Left colon (tissue), 2 donors: Measurements from ENCODE around the gene FHL2. TPM values are rescaled to one million over a fixed set of nuclear protein-coding genes. Genes with fewer than 3 reads are reported as not detected.

Experiments
- ATAC-seq: fragments of 200-7000 bp; cut with Tn5 transposase; one replicate; pipeline ENCODE4 v1.9.1; 2020; ENCODE audit warnings: mild to moderate bottlenecking, moderate library complexity
- DNase-seq, 2 donors: peaks; one replicate each; pipeline ENCODE4 v3.0.0-alpha.2; 2020
- intact Hi-C, 2 donors: fragments of 100-400 bp; cut with DNase I in 1 of 2; cut with micrococcal nuclease in 1 of 2; formaldehyde crosslinking; loops; one replicate each; pipeline versions ENCODE4 v1.11.2 to v1.14.0; 2022; cut with DNase I, micrococcal nuclease
- total RNA-seq, 2 donors: library from RNA; stranded (reverse); fragmentation: NEBNext Ultra II Directional; extraction: Animal tissue kit (Norgen Biotek cat#: 25700); gene quantifications; one replicate each; pipeline ENCODE4 v1.2.1, GENCODE V29; 2021
- donor health status: DM: no; HTN: no; CAD: no.
- donor health status: DM: yes; HTN: yes; CAD: no.

FHL2 gene
- total RNA-seq, 2 donors from 2014 or later, result 94.2 to 133 TPM

GRCh38 chr2:105403241-105403782, 4.5 kb upstream of the FHL2 start:
- intact Hi-C loops, result no loop called here

GRCh38 chr2:105402809-105403208, 4.0 kb upstream of the FHL2 start:
- DNase-seq, result no peak
- intact Hi-C loops, result no loop called here
- ATAC-seq, result no peak

More at GRCh38 chr2:105403241-105403782, 4.5 kb upstream of the FHL2 start:
- no peak for ATAC-seq
- peak; percentile 28 to 52 for DNase-seq

- no peak for DNase-seq
- no peak for ATAC-seq
- intact Hi-C loops, result no loop called here
These were observed 3.0 kb upstream of the FHL2 start for GRCh38 chr2:105401867-105402266.

GRCh38 chr2:105400138-105400540, 1.3 kb upstream of the FHL2 start:
- ATAC-seq, result peak; percentile 31

GRCh38 chr2:105399207-105399861, 483 bp upstream of the FHL2 start:
- intact Hi-C loops, result no loop called here
- ATAC-seq (no peak), DNase-seq (no peak)

More at GRCh38 chr2:105400138-105400540, 1.3 kb upstream of the FHL2 start:
- intact Hi-C loops, result no loop called here
- DNase-seq, result peak in 1 of 2 donors; percentile 49

GRCh38 chr2:105397953-105398335, 907 bp downstream of the FHL2 start:
- peak; percentile 26 for ATAC-seq
- no peak for DNase-seq
- intact Hi-C loops, result no loop called here

GRCh38 chr2:105397025-105397722, 1.7 kb downstream of the FHL2 start:
- no peak for DNase-seq
- ATAC-seq, result no peak
- intact Hi-C loops, result no loop called here

- DNase-seq (peak; percentile 64 to 74), ATAC-seq (peak; percentile 64)
- intact Hi-C loops, result no loop called here
These were observed 2.4 kb downstream of the FHL2 start for GRCh38 chr2:105396254-105397024.

GRCh38 chr2:105395691-105396090, 3.2 kb downstream of the FHL2 start:
- no peak for ATAC-seq
- no peak for DNase-seq
- intact Hi-C loops, result no loop called here

- DNase-seq, result no peak
- intact Hi-C loops, result no loop called here
These were observed 3.8 kb downstream of the FHL2 start for GRCh38 chr2:105394951-105395611.

GRCh38 chr2:105393373-105394055, 5.3 kb downstream of the FHL2 start:
- DNase-seq, result no peak
- intact Hi-C loops, result no loop called here
- no peak for ATAC-seq

More at GRCh38 chr2:105394951-105395611, 3.8 kb downstream of the FHL2 start:
- ATAC-seq, result no peak

GRCh38 chr2:105391763-105392662, 6.8 kb downstream of the FHL2 start:
- ATAC-seq, result no peak
- intact Hi-C loops, result no loop called here

GRCh38 chr2:105391058-105391627, 7.7 kb downstream of the FHL2 start:
- intact Hi-C loops, result no loop called here
- no peak for DNase-seq
- ATAC-seq, result no peak

More at GRCh38 chr2:105391763-105392662, 6.8 kb downstream of the FHL2 start:
- no peak for DNase-seq

GRCh38 chr2:105390454-105390853, 8.4 kb downstream of the FHL2 start:
- DNase-seq (no peak), ATAC-seq (no peak)
- intact Hi-C loops, result no loop called here

GRCh38 chr2:105388971-105389381, 9.9 kb downstream of the FHL2 start:
- no peak for DNase-seq
- intact Hi-C loops, result no loop called here
- ATAC-seq, result no peak

GRCh38 chr2:105387225-105387624, 11.6 kb downstream of the FHL2 start:
- DNase-seq (no peak), ATAC-seq (no peak)
- intact Hi-C loops, result no loop called here
